Smooth muscle cell (in vitro differentiated cells): Measurements from ENCODE around the gene ATP9B. TPM values are rescaled to one million over a fixed set of nuclear protein-coding genes. Genes with fewer than 3 reads are reported as not detected.
A peak's percentile ranks its signal among the peaks of the same experiment; 100 is the strongest.

Source experiments
- DNase-seq: peaks from one replicate; lab custom pipeline; 2025; ENCODE audit not compliant: unreplicated experiment; lab: John Stamatoyannopoulos, UW
- H2AFZ ChIP-seq: fragments of 200-600 bp; sonication (generic); 2 replicates; pipeline ENCODE4 v1.6.0; 2016; ENCODE audit warnings: antibody characterized with exemption, low read depth, mild to moderate bottlenecking
- H3F3A ChIP-seq: fragments of 200-600 bp; sonication (generic); 2 replicates; pipeline ENCODE4 v1.6.0; 2017; ENCODE audit warnings: antibody characterized with exemption, low read depth
- H3K27ac ChIP-seq: fragments of 200-600 bp; sonication (generic); 2 replicates; pipeline ENCODE4 v1.5.1; 2016; ENCODE audit warnings: low read depth, mild to moderate bottlenecking
- H3K27me3 ChIP-seq: fragments of 200-600 bp; sonication (generic); 2 replicates; pipeline ENCODE4 v1.6.1; 2016; ENCODE audit warnings: low read depth, mild to moderate bottlenecking
- H3K36me3 ChIP-seq: fragments of 200-600 bp; sonication (generic); 2 replicates; pipeline ENCODE4 v1.5.1; 2016; ENCODE audit warnings: low read depth
- H3K4me1 ChIP-seq: fragments of 200-600 bp; sonication (generic); 2 replicates; pipeline ENCODE4 v1.5.1; 2016; ENCODE audit warnings: low read depth
- H3K4me2 ChIP-seq: fragments of 200-600 bp; sonication (generic); 2 replicates; pipeline ENCODE4 v1.6.0; 2016; ENCODE audit warnings: mild to moderate bottlenecking
- H3K4me3 ChIP-seq: fragments of 200-600 bp; sonication (generic); 2 replicates; pipeline ENCODE4 v1.5.1; 2016; ENCODE audit warnings: mild to moderate bottlenecking
- H3K79me2 ChIP-seq: fragments of 200-600 bp; sonication (generic); 2 replicates; pipeline ENCODE4 v1.6.0; 2016; ENCODE audit warnings: low read depth, mild to moderate bottlenecking
- H3K9ac ChIP-seq: fragments of 200-600 bp; sonication (generic); 2 replicates; pipeline ENCODE4 v1.6.0; 2016; ENCODE audit warnings: low read depth
- H3K9me3 ChIP-seq: fragments of 200-600 bp; sonication (generic); replicated peaks from 2 replicates; pipeline ENCODE4 v1.5.1; 2016; ENCODE audit warnings: low read depth
- H4K20me1 ChIP-seq: fragments of 200-600 bp; sonication (generic); 2 replicates; pipeline ENCODE4 v1.6.0; 2016; ENCODE audit warnings: low read depth
- WGBS: methylation state at CpG from one replicate; pipeline ENCODE4 v1.1.7; 2016; ENCODE audit warnings: low lambda C conversion rate; 5-methylcytosine and 5-hydroxymethylcytosine counted together
- polyA plus RNA-seq: library from polyadenylated mRNA; unstranded; fragments of >200 nt; fragmentation: Nextera tagmentation; extraction: Ambion mirVana; gene quantifications from 2 replicates; pipeline ENCODE4 v1.2.1, GENCODE V29; 2016
- total RNA-seq: library from RNA; depleted of rRNA; stranded (reverse); fragments of >200 nt; gene quantifications from 2 replicates; pipeline ENCODE4 v1.2.3, GENCODE V29; 2014
- TF ChIP-seq, protein P1 (sequence below): fragments of 200-600 bp; sonication (generic); IDR thresholded peaks from 2 replicates; pipeline ENCODE4 v1.5.1; 2017; ENCODE audit warnings: borderline replicate concordance, mild to moderate bottlenecking, antibody characterized with exemption; ENCODE audit not compliant: insufficient read depth, poor library complexity, severe bottlenecking

Gene ATP9B
- total and polyA plus RNA-seq, 2 experiments from 2014 or later, result 6.1 to 16.4 TPM

DNA sequence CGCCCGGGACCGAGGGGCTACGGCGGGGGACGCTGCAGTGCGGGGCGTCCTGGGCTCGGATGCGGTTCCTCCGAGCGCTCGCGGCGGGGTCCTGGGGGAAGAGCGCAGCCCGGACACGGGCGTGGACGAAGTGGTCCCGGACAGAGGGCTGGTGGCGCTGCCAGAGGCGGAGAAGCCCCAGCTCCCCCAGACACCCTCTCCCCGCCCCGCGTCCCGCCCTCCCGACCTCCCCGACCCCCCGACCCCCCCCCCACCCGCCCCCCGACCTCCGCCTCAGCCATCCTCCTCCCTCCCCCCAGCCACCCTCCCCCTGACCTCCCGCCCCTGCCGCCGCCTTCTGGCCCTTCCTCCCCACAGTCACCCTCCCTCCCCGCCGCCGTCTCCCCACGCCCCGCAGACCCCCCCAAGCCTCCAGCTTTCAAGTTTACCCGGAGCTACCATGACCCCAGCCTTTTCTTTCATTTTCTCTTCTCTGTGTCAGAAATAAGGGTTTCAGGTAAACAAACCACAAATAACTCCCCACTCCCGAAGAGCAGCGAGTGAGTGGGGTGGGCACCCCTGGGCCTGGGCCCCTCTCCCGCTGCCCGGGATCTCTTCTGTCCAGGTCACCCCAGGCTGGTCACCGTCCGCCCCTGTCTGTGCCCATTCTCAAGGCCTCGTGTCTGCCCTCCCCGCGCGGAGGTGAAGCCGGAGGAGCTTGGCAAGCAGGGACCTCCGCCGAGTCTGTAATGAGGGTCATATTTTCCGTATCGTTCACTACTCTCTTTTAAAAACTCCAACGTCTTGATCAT lies 331.6 kb downstream of the ATP9B start:
- Histone ChIP-seq H2AFZ (no peak overlapping the region), H4K20me1 (peaks cover 81% of the 10 kb centered on the region), H3K27ac (no peak overlapping the region), H3K4me2 (peak overlapping the region; percentile 100), H3K4me3 (peak overlapping the region; percentile 81), H3K27me3 (no peaks in the 10 kb centered on the region), H3K79me2 (peaks cover 75% of the 10 kb centered on the region), H3K4me1 (peaks cover 12% of the 10 kb centered on the region), H3K9ac (peak overlapping the region; percentile 76), H3F3A (peaks cover 4% of the 10 kb centered on the region), H3K9me3 (no peaks in the 10 kb centered on the region), H3K36me3 (no peaks in the 10 kb centered on the region)
- TF ChIP-seq, protein P1, sequence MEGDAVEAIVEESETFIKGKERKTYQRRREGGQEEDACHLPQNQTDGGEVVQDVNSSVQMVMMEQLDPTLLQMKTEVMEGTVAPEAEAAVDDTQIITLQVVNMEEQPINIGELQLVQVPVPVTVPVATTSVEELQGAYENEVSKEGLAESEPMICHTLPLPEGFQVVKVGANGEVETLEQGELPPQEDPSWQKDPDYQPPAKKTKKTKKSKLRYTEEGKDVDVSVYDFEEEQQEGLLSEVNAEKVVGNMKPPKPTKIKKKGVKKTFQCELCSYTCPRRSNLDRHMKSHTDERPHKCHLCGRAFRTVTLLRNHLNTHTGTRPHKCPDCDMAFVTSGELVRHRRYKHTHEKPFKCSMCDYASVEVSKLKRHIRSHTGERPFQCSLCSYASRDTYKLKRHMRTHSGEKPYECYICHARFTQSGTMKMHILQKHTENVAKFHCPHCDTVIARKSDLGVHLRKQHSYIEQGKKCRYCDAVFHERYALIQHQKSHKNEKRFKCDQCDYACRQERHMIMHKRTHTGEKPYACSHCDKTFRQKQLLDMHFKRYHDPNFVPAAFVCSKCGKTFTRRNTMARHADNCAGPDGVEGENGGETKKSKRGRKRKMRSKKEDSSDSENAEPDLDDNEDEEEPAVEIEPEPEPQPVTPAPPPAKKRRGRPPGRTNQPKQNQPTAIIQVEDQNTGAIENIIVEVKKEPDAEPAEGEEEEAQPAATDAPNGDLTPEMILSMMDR, result no peak
- WGBS, result 69% methylated on average over 22 of the region's 58 CpGs
- no peak for DNase-seq

GRCh38 chr18:79401494-79402208 lies 332.5 kb downstream of the ATP9B start:
- Histone ChIP-seq H3K79me2 (peaks cover 77% of the 10 kb centered on the region), H4K20me1 (peaks cover 87% of the 10 kb centered on the region), H3K9me3 (no peaks in the 10 kb centered on the region), H2AFZ (no peak overlapping the region), H3K4me3 (no peak overlapping the region), H3K36me3 (no peaks in the 10 kb centered on the region), H3K27ac (no peak overlapping the region), H3F3A (peaks cover 4% of the 10 kb centered on the region), H3K27me3 (no peaks in the 10 kb centered on the region), H3K4me1 (peaks cover 9% of the 10 kb centered on the region), H3K9ac (no peak overlapping the region), H3K4me2 (no peak overlapping the region)
- DNase-seq, result no peak
- WGBS, result 93% methylated on average over 30 of the region's 32 CpGs
- TF ChIP-seq, protein P1, result no peak

- WGBS, result 92% methylated on average over 16 of the region's 16 CpGs
- peaks cover 77% of the 10 kb centered on the region for H3K79me2 ChIP-seq
- no peaks in the 10 kb centered on the region for H3K36me3 ChIP-seq
- peaks cover 6% of the 10 kb centered on the region for H3K4me1 ChIP-seq
- TF ChIP-seq, protein P1, result no peak
- H3K4me2 ChIP-seq, result no peak overlapping the region
- no peak overlapping the region for H2AFZ ChIP-seq
- no peak overlapping the region for H3K27ac ChIP-seq
- no peaks in the 10 kb centered on the region for H3K27me3 ChIP-seq
- peaks cover 4% of the 10 kb centered on the region for H3F3A ChIP-seq
- H3K9me3 ChIP-seq, result no peaks in the 10 kb centered on the region
- peaks cover 87% of the 10 kb centered on the region for H4K20me1 ChIP-seq
- DNase-seq, result no peak
- H3K9ac ChIP-seq, result no peak overlapping the region
- no peak overlapping the region for H3K4me3 ChIP-seq
These were observed 333.0 kb downstream of the ATP9B start for GRCh38 chr18:79402209-79402576.
